C4-2B (cell line): Measurements from ENCODE around the gene KIAA0232.

ENCODE experiments used
- CTCF ChIP-seq: fragments of 450-650 bp; conservative IDR thresholded peaks from 2 replicates; pipeline ENCODE4 v1.5.1; 2017; ENCODE audit warnings: mild to moderate bottlenecking
- ZFX ChIP-seq: fragments of 450-650 bp; IDR thresholded peaks from 2 replicates; pipeline ENCODE4 v1.6.1; 2017

DNA sequence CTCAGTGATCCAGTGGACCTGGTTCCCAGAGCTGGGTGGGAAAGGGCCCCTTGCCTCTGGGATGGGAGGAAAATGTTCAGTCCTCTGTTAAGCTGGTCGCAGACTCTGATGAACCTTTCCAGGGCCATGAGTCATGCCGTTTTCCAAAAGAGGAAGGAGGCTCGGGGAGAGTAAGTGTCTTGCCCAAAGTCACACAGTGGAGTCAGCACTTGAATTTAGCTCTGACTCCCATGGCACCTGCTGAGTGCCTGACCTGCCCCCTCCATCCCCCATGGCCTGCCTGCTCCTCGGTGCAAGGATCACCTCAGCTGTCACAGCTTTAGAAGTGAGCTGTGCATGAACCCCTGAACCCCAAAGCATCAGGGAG lies 14.0 kb upstream of the KIAA0232 start:
- TF ChIP-seq CTCF (no peak), ZFX (no peak)
